DOHH2 (cell line): Measurements from ENCODE around the gene DGCR2.

ENCODE experiments used
- CTCF ChIP-seq: fragments of 200-600 bp; sonication (generic); IDR thresholded peaks from one replicate; pipeline ENCODE4 v1.5.1; 2014; ENCODE audit warnings: antibody characterized with exemption, mild to moderate bottlenecking, low read depth, low read length; ENCODE audit not compliant: poor library complexity, severe bottlenecking
- EZH2phosphoT487 ChIP-seq: fragments of 200-600 bp; sonication (generic); IDR thresholded peaks from 2 replicates; pipeline ENCODE4 v1.6.1; 2017; ENCODE audit warnings: borderline replicate concordance, mild to moderate bottlenecking, antibody characterized with exemption, low read length, moderate library complexity, mixed read lengths

- TF ChIP-seq CTCF: no peak
- no peak for TF ChIP-seq EZH2phosphoT487
Measured at GRCh38 chr22:19018256-19018655, 104.0 kb downstream of the DGCR2 start.
